MM.1S (cell line): ENCODE measurements around the gene FES.

Experiments
- EZH2 ChIP-seq: fragments of 300-600 bp; sonication (generic); optimal IDR thresholded peaks from 2 replicates; pipeline ENCODE3; 2017; ENCODE audit warnings: low read depth, mild to moderate bottlenecking, antibody characterized with exemption, low read length, mixed read lengths
- EZH2phosphoT487 ChIP-seq: fragments of 300-600 bp; sonication (generic); IDR thresholded peaks from 2 replicates; pipeline ENCODE4 v1.6.1; 2018; ENCODE audit warnings: antibody characterized with exemption, low read length
- TF ChIP-seq, protein P1 (sequence below): fragments of 300-600 bp; sonication (generic); IDR thresholded peaks from 2 replicates; pipeline ENCODE4 v1.5.1; 2016; ENCODE audit warnings: antibody characterized with exemption, low read length, mixed read lengths

DNA sequence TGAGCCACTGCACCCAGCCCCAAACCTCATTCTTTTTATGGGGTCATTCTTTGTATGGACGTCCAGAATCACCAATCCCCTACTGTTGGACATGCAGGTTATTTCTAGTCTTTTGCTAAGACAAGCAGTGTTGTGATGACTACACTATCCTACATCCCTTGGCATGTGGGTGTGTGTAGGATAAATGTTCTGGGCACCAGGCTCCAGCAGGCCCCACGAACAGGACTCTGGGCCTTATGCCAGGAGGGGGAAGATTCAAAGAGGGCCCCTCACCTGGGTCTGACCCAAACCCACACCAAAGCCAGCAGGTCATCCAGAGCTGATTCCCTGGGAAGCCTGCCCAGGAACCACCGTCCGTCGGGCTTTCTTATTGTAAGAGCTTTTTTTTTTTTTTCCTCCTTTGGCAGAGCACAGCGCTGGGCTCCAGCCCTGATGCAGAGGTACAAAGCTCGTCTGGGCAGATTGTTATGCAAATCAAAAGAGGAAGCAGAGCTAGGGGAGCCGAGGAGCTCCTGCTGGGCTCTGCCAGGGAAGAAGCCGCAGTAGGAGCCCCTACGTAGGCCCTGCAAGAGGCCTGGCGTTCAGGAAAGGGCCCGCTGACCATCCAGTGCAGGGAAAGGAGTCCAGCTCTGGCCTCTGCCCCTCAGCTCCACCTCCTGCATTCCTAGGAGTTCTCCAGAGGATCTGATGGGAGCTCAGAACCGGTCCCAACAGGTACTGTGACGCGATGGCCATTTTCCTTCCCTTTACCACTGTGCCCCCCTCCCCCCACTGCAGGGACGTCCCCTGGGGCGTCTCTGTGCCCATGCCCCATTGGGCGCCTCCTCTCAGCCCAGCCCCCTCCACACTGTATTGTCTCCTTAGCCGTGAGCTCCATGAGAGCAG is 44.9 kb upstream of the FES start:
- TF ChIP-seq EZH2: no peak
- TF ChIP-seq, protein P1, sequence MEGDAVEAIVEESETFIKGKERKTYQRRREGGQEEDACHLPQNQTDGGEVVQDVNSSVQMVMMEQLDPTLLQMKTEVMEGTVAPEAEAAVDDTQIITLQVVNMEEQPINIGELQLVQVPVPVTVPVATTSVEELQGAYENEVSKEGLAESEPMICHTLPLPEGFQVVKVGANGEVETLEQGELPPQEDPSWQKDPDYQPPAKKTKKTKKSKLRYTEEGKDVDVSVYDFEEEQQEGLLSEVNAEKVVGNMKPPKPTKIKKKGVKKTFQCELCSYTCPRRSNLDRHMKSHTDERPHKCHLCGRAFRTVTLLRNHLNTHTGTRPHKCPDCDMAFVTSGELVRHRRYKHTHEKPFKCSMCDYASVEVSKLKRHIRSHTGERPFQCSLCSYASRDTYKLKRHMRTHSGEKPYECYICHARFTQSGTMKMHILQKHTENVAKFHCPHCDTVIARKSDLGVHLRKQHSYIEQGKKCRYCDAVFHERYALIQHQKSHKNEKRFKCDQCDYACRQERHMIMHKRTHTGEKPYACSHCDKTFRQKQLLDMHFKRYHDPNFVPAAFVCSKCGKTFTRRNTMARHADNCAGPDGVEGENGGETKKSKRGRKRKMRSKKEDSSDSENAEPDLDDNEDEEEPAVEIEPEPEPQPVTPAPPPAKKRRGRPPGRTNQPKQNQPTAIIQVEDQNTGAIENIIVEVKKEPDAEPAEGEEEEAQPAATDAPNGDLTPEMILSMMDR: no peak
- no peak for TF ChIP-seq EZH2phosphoT487
